HG03175 (cell line): ENCODE data around the gene GP9.
"Not testable (repeated sequence)": the region's sequence is repeated elsewhere in the genome, so short reads cannot be mapped to it uniquely, and the experiment has no call there.

Experiments
- ATAC-seq: cut with Tn5 transposase; IDR thresholded peaks from one replicate; pipeline ENCODE4 v1.9.1; 2021; ENCODE audit warnings: mild to moderate bottlenecking, moderate library complexity; ENCODE audit not compliant: unreplicated experiment

The GP9 gene

GRCh38 chr3:129069313-129070085, 8.9 kb downstream of the GP9 start:
- ATAC-seq = not testable (repeated sequence)

DNA sequence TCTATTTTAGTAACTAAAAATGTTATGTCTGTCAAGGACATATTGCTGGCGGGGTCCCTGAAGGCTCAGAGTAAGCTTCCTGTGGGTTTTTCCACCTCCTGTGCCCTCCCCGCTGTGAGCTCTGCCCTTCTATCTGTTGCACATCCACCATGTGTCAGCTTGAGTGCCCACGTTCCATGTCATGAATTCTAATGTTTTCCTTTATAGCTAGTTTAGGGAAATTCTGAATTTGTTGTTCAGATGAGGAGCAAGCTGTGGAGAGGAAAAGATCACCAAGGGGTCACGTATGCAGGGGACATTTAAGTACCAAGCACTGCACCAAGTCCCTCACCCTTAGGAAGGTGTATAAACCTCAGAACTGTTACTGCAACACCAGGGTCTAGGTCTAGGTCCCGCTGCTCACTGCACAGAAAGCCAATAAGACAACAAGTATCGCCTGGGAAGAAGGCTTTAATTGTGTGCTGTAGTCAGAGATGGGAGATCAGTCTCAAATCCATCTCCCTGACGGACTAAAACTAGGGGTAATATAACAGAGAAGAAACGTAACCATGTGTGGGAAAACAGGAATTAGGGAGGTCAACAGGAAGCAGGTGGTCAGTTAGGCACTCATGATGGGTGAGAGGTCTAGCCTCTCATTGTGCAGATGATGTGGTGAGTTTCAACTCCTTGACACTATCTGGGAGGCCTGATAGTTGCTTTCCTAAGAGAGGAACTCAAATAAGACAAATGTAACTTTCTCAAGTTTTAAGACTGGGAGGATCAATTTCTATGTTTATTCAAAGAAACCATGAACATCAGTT, 9.7 kb downstream of the GP9 start:
- no peak for ATAC-seq

GRCh38 chr3:129077222-129077621, 16.6 kb downstream of the GP9 start:
- no peak for ATAC-seq

- no peak for ATAC-seq
These were observed 17.9 kb downstream of the GP9 start for GRCh38 chr3:129078510-129078909.

DNA sequence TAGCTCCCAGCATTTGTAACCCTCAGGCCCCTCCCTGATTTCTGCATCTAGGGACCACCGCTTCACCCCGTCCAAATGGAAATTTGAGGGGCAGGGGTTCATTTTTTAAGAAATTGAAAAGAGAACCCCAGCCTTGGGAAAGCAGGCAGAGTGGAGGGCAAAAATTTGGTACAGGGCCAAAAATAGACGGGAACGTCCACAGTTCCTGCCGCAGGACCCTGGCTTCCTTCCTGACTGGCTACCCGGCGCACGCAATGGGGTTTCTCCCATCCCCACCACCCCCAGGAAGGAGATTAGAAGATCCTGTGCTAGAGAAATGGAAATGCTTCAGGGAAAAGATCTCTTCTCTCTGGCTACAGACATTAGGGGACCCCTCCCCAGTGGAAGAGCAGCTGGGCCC, 20.9 kb downstream of the GP9 start:
- ATAC-seq = no peak

DNA sequence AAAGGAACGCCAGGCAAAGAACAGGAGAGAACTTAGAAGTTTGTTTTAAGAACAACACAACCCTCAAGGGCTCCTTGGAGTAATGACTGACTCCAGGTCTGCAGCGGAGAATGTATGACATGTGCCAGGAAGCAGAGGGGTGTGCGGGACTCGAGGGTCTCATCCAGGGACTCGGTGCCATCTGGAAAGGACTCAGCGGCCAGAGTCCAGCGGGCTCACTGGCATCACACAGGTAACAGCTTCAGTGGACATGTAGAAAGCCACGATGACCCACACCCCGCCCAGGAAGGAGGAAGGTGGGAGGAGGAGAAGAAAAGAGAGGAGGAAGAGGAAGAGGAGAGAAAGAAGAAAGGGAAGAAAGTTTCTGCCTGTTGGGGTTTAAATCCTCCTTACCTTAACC, 21.4 kb downstream of the GP9 start:
- no peak for ATAC-seq

DNA sequence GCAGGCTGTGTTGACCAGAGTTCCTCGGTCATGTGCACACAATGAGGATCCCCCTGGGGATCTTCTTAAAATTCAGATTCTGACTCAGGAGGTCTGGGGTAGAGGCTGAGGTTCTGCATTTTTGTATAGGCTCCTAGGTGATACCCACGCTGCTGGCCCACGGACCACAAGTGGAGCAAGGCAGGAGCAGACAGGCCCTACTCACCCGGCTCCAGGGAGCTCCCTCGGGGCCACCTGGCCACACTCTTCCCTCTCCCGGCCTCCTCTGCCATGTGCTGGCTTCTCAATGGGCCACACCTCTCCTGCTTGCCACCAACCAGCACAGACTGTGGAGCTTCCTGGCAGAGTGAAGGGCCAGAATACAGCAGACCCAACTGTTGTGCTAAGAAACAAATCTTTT, 23.9 kb downstream of the GP9 start:
- no peak for ATAC-seq

- ATAC-seq = no peak
These were observed 24.7 kb downstream of the GP9 start for GRCh38 chr3:129085165-129085715.

GRCh38 chr3:129085818-129086217, 25.2 kb downstream of the GP9 start:
- ATAC-seq = no peak

- ATAC-seq = no peak
These were observed 26.6 kb downstream of the GP9 start for GRCh38 chr3:129087138-129087702.

DNA sequence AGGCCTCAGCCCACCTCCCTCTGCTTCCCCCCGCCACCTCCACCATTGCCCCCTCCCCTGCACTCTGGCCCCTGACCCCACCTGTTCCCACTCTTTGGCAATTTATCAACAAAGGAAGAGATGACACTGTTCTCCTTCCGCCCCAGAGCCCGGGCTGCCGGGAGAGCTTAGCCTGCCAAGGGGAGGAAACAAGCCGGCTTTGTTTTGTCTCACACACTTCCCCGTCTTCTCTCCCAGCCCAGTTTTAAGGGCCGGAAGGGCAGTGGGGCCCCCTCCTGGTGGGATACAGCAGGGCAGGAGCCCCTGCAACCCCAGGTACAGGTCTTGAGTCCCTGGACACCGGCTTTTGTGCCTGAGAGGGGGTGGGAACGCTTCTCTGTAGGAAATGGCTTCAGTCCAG, 27.3 kb downstream of the GP9 start:
- not testable (repeated sequence) for ATAC-seq

DNA sequence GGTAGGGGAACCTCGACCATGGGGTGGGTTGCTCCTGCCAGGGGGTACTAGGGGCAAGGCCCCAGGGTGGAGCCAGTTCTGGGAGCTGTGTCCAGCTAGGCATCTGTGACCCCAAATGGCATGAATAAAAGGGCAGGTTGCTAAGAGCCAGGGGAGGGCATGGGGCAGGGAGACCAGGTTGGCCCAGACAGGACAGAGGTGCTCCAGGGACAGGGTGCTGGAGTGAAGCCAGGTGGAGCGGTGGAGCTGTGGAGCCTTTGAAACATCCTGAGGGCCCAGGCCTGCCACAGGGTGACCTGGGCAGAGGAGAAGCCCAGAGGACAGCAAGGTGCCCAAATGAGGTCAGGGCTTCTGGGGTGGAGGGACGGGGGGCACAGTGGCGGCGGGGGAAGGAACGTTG, 27.7 kb downstream of the GP9 start:
- not testable (repeated sequence) for ATAC-seq

- ATAC-seq = no peak
These were observed 34.7 kb downstream of the GP9 start for GRCh38 chr3:129095285-129095684.

GRCh38 chr3:129100274-129100673, 39.7 kb downstream of the GP9 start:
- ATAC-seq = no peak

- no peak for ATAC-seq
These were observed 41.0 kb downstream of the GP9 start for GRCh38 chr3:129101370-129102138.

DNA sequence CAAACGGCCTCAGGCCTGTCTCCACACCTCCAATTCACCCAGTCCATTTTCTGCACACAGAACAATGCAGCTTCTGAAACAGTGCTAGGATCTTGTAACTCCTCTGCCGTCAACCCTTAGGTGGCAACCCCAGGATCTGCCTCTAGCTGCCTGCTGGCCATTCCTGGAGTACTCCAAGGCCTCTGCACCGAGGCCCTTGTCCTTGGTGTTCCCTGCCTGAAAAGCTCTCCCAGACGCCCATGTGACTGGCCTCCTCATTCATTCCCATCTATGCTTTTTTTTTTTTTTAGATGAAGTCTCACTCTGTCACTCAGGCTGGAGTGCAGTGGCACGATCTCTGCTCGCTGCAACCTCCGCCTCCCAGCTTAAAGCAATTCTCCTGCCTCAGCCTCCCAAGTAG, 42.7 kb downstream of the GP9 start:
- no peak for ATAC-seq

DNA sequence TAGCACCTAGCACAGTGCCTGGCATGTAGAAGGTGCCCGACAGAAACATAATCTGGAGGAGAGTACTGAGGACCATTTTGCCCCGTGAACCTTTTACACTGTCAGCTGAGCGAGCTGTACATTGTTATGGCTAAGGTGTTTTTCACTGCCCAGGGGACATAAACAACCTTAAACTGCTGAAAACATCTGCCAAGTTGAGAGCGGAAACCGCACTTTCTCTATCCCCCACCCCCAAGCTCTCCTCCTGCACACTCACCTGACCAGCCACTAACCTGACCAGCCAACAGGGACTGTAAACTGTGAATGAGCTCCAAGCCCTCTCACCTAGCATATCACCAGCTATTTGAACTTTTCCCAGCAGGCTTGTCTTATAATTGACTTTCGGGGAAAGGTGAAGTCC, 43.5 kb downstream of the GP9 start:
- no peak for ATAC-seq

DNA sequence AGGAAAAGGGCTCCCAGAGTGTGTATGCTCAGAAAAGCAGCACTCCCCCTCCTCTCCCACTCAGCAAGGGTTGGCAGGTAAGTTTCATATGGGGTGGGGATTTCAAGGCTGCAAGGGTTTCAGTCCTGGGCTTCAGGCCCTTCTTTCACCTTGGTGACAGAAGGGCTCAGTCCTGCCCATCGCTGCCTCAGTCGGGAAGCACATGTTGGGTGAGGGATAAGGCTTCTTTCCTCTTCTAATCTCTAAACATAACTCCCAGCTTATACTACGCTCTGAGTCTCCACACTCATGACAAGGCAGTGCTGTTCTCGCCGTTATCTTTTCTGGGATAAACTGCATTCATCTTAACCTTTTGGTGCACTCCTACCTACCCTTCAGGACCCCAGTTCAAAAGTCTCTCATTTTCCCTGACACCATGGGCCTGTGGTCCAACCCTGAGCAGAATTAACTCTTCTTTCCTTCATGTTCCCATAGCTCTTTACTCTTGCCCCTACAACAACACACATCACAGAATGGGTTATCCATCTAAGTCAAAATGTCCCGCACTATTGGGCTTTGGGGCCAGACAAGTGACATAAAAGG, 44.0 kb downstream of the GP9 start:
- no peak for ATAC-seq

- no peak for ATAC-seq
These were observed 45.3 kb downstream of the GP9 start for GRCh38 chr3:129105862-129106261.

- no peak for ATAC-seq
These were observed 45.7 kb downstream of the GP9 start for GRCh38 chr3:129106320-129106719.
